Chondrocyte (in vitro differentiated cells): ENCODE data around the gene TBC1D32. TPM values are rescaled to one million over a fixed set of nuclear protein-coding genes. Genes with fewer than 3 reads are reported as not detected.

Experiments
- DNase-seq: peaks from one replicate; pipeline ENCODE4 v3.0.0; 2021; ENCODE audit warnings: mixed read lengths, low spot score
- H3K27ac Mint-ChIP-seq: one replicate; pipeline ENCODE4 v1.8.0; 2021; ENCODE audit warnings: mild to moderate bottlenecking, moderate library complexity, mixed read lengths; ENCODE audit not compliant: unreplicated experiment
- H3K27me3 Mint-ChIP-seq: 2 replicates; pipeline ENCODE4 v1.8.0; 2021; ENCODE audit warnings: low read depth, mixed read lengths
- H3K36me3 Mint-ChIP-seq: 2 replicates; pipeline ENCODE4 v1.8.0; 2021; ENCODE audit warnings: low read depth, mixed read lengths
- H3K4me1 Mint-ChIP-seq: 2 replicates; pipeline ENCODE4 v1.8.0; 2021; ENCODE audit warnings: low read depth, mild to moderate bottlenecking, mixed read lengths
- H3K4me3 Mint-ChIP-seq: one replicate; pipeline ENCODE4 v1.8.0; 2021; ENCODE audit warnings: mild to moderate bottlenecking, moderate library complexity, mixed read lengths; ENCODE audit not compliant: unreplicated experiment
- H3K9me3 Mint-ChIP-seq: 2 replicates; pipeline ENCODE4 v1.8.0; 2021; ENCODE audit warnings: low read depth, mixed read lengths
- CTCF ChIP-seq: fragments of 200-600 bp; sonication (generic); IDR thresholded peaks from 2 replicates; pipeline ENCODE4 v1.5.0; 2021; ENCODE audit warnings: antibody characterized with exemption, mild to moderate bottlenecking, moderate library complexity
- total RNA-seq: library from RNA; stranded (reverse); gene quantifications from 3 replicates; pipeline ENCODE4 v1.2.1, GENCODE V29; 2021

Gene TBC1D32
- total RNA-seq, 1 donor from 2014 or later = 8.9 TPM

GRCh38 chr6:121190122-121190521, 144.2 kb downstream of the TBC1D32 start:
- no peaks in the 10 kb centered on the region for H3K27me3 Mint-ChIP-seq
- peaks cover 3% of the 10 kb centered on the region for H3K4me1 Mint-ChIP-seq
- no peak overlapping the region for H3K4me3 Mint-ChIP-seq
- no peak for TF ChIP-seq CTCF
- H3K36me3 Mint-ChIP-seq = peaks cover 2% of the 10 kb centered on the region
- no peaks in the 10 kb centered on the region for H3K9me3 Mint-ChIP-seq
- H3K27ac Mint-ChIP-seq = no peak overlapping the region
- no peak for DNase-seq

GRCh38 chr6:121188356-121188755, 145.9 kb downstream of the TBC1D32 start:
- Mint-ChIP-seq H3K4me3 (no peak overlapping the region), H3K27me3 (no peaks in the 10 kb centered on the region), H3K36me3 (peaks cover 3% of the 10 kb centered on the region), H3K27ac (no peak overlapping the region), H3K9me3 (no peaks in the 10 kb centered on the region), H3K4me1 (peaks cover 3% of the 10 kb centered on the region)
- no peak for DNase-seq
- no peak for TF ChIP-seq CTCF

GRCh38 chr6:121187833-121188200, 146.5 kb downstream of the TBC1D32 start:
- no peak overlapping the region for H3K27ac Mint-ChIP-seq
- H3K9me3 Mint-ChIP-seq = no peaks in the 10 kb centered on the region
- no peaks in the 10 kb centered on the region for H3K27me3 Mint-ChIP-seq
- DNase-seq = no peak
- H3K4me1 Mint-ChIP-seq = peaks cover 3% of the 10 kb centered on the region
- H3K4me3 Mint-ChIP-seq = no peak overlapping the region
- H3K36me3 Mint-ChIP-seq = peaks cover 3% of the 10 kb centered on the region
- TF ChIP-seq CTCF = no peak

DNA sequence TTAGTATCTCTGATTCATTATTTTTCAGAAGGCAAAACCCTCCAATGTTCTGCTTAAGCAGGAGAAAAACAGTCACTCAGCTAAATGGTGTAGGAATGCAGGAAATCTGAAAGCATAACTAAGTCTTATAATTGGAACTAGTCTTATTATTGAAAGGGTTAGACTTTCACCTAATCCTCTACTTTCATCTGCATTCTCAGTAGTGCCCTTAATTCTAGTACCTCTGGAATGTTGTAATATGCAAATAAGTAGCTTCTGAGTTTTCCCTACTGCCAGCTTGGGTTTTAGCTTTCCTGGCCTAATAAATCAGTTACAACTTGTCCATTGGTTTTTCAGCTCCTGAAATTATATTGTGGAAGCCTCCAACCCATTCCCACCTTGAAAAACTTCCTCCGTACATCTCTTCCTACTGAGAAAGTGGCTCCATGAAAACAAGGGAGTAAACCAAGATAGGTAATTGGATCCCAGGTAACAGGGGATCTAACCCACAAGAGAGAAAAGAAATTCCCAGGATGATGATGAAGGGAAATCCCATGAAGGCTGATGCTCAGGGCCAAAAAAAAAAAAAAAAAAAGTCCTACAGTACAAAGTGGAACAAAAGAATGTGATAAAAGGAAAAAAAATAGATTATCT, 147.0 kb downstream of the TBC1D32 start:
- H3K4me1 Mint-ChIP-seq = peaks cover 3% of the 10 kb centered on the region
- peaks cover 3% of the 10 kb centered on the region for H3K36me3 Mint-ChIP-seq
- TF ChIP-seq CTCF = no peak
- H3K4me3 Mint-ChIP-seq = no peak overlapping the region
- no peak overlapping the region for H3K27ac Mint-ChIP-seq
- H3K9me3 Mint-ChIP-seq = no peaks in the 10 kb centered on the region
- no peak for DNase-seq
- no peaks in the 10 kb centered on the region for H3K27me3 Mint-ChIP-seq

DNA sequence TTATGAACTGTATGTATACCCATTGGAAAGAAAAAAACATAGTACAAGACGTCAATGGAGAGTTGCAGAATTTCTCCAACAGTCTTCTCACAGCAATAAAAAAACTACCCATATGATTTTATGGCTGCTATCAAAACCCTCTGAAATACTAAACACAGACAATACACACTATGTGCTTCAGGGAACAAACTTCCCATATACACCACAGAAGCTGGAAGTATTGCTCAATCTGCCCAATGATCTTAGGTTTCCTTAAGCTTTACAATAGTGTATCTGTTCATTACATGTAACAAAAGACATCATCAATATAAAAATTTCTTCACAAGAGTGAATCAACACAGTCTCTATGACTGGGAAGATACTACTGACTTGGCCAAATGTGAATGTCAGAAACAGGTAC, 150.5 kb downstream of the TBC1D32 start:
- H3K27ac Mint-ChIP-seq = no peak overlapping the region
- no peaks in the 10 kb centered on the region for H3K27me3 Mint-ChIP-seq
- no peak for DNase-seq
- H3K4me1 Mint-ChIP-seq = peaks cover 3% of the 10 kb centered on the region
- H3K4me3 Mint-ChIP-seq = no peak overlapping the region
- peaks cover 4% of the 10 kb centered on the region for H3K36me3 Mint-ChIP-seq
- no peak for TF ChIP-seq CTCF
- H3K9me3 Mint-ChIP-seq = peaks cover 3% of the 10 kb centered on the region
